Measurements from ENCODE around the gene CSTPP1.

Gene CSTPP1

GRCh38 chr11:46914910-46915309 is 21.7 kb upstream of the CSTPP1 start:
- WGBS, 2 donors (ENCODE audit: extremely low coverage in 2 of 2, insufficient read length in 2 of 2, insufficient replicate concordance in 1 of 2) = no CpG with 5 or more reads among the region's 7 CpGs
- H2BK12ac ChIP-seq (ENCODE audit: low read length) = no peak overlapping the region
- H4K91ac ChIP-seq (ENCODE audit: low read depth, low read length, poor library complexity) = no peak overlapping the region
- no peak overlapping the region for H3K9ac ChIP-seq (ENCODE audit: low read depth, low read length, poor library complexity)
- no peak for DNase-seq (ENCODE audit: low spot score)
- H2AFZ ChIP-seq (ENCODE audit: low read length) = no peak overlapping the region
- H2BK120ac ChIP-seq (ENCODE audit: low read depth, low read length) = no peak overlapping the region
- H2BK15ac ChIP-seq (ENCODE audit: low read length) = no peak overlapping the region
- H3K14ac ChIP-seq (ENCODE audit: low read length) = no peak overlapping the region
- no peaks in the 10 kb centered on the region for H3K9me3 ChIP-seq (replicated peaks in 1 of 2; ENCODE audit: control insufficient read depth in 2 of 2, insufficient read depth in 1 of 2, low read depth in 1 of 2, low read length in 2 of 2)
- no peak overlapping the region for H3K23ac ChIP-seq (ENCODE audit: low read depth, low read length, poor library complexity)
- H3K79me1 ChIP-seq (ENCODE audit: low read depth, low read length) = peaks cover 7% of the 10 kb centered on the region
- no peak overlapping the region for H2AK5ac ChIP-seq (ENCODE audit: low read depth, low read length)
- H3K36me3 ChIP-seq (replicated peaks in 1 of 2; ENCODE audit: control insufficient read depth in 2 of 2, insufficient read depth in 2 of 2, low read length in 2 of 2) = no peaks in the 10 kb centered on the region
- peaks cover 32 to 48% of the 10 kb centered on the region in 2 donors for H3K4me1 ChIP-seq (ENCODE audit: control insufficient read depth in 2 of 2, insufficient read depth in 1 of 2, low read depth in 1 of 2, low read length in 2 of 2)
- H3K27ac ChIP-seq (replicated peaks; ENCODE audit: low read length) = no peak overlapping the region
- no peaks in the 10 kb centered on the region for H3K27me3 ChIP-seq (ENCODE audit: control insufficient read depth in 3 of 3, insufficient read depth in 3 of 3, low read depth in 1 of 3, low read length in 3 of 3)
- no peak overlapping the region for H3K4me3 ChIP-seq (ENCODE audit: low read length in 2 of 2)
- no peak overlapping the region for H3K18ac ChIP-seq (ENCODE audit: low read length)
- H3K4ac ChIP-seq (ENCODE audit: low read length) = no peak overlapping the region
- no peak overlapping the region for H3K4me2 ChIP-seq (ENCODE audit: insufficient read depth, low read length, poor library complexity, severe bottlenecking)
- H4K8ac ChIP-seq (ENCODE audit: low read depth, low read length) = no peak overlapping the region
- no peak overlapping the region for H2BK5ac ChIP-seq (ENCODE audit: low read length)

DNA sequence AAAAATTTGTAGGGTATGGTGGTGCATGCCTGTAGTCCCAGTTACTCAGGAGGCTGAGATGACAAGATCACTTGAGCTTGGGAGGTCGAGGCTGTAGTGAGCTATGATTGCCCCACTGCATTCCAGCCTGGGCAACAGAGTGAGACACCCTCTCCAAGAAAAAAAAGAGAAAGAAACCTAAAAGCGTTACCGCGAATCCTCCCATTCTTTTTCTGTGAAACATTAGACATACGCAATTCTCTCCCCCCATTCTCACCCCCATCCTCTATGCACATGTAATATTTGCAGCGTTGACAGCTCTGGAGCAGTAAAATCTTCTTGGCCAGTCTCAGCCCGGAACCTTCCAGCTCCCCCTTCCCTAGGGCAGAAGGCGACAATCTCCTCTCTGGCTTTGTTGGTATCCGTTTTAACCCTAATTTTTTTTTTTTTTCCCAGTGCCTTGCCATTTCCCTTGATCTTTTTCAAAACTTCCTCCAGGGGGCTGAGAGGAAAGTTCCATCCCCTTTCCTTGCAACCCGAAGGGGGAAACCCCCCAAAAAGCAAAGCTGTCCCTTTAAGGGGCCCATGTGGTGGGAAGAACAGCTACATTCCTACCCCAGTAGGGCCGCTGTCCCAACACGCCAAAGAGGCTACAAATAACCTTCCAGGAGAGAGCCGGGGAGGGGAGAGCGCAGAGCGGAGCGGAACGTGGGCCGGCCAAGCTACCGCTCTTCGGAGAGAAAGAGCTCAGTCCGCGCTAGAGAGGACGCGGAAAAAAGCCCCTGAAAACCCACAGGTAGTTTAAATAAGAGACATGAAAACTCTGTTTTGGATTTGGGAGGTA is 20.1 kb upstream of the CSTPP1 start:
- Histone ChIP-seq H3K9me3 (replicated peaks in 1 of 2; ENCODE audit: control insufficient read depth in 2 of 2, insufficient read depth in 1 of 2, low read depth in 1 of 2, low read length in 2 of 2) (no peaks in the 10 kb centered on the region), H3K14ac (ENCODE audit: low read length) (no peak overlapping the region), H2BK120ac (ENCODE audit: low read depth, low read length) (no peak overlapping the region), H3K4ac (ENCODE audit: low read length) (no peak overlapping the region), H2BK12ac (ENCODE audit: low read length) (no peak overlapping the region), H3K4me3 (ENCODE audit: low read length in 2 of 2) (peak overlapping the region; percentile 74 to 91), H3K4me1 (ENCODE audit: control insufficient read depth in 2 of 2, insufficient read depth in 1 of 2, low read depth in 1 of 2, low read length in 2 of 2) (peaks cover 32 to 48% of the 10 kb centered on the region in 2 donors), H4K91ac (ENCODE audit: low read depth, low read length, poor library complexity) (no peak overlapping the region), H3K27ac (replicated peaks; ENCODE audit: low read length) (peak overlapping the region; percentile 21), H3K9ac (ENCODE audit: low read depth, low read length, poor library complexity) (no peak overlapping the region), H3K27me3 (ENCODE audit: control insufficient read depth in 3 of 3, insufficient read depth in 3 of 3, low read depth in 1 of 3, low read length in 3 of 3) (no peaks in the 10 kb centered on the region), H3K4me2 (ENCODE audit: insufficient read depth, low read length, poor library complexity, severe bottlenecking) (peak overlapping the region; percentile 91), H2BK15ac (ENCODE audit: low read length) (no peak overlapping the region), H2AFZ (ENCODE audit: low read length) (peak overlapping the region; percentile 84), H3K23ac (ENCODE audit: low read depth, low read length, poor library complexity) (no peak overlapping the region), H2AK5ac (ENCODE audit: low read depth, low read length) (no peak overlapping the region), H3K18ac (ENCODE audit: low read length) (peak overlapping the region; percentile 94), H4K8ac (ENCODE audit: low read depth, low read length) (no peak overlapping the region), H2BK5ac (ENCODE audit: low read length) (peak overlapping the region; percentile 77), H3K36me3 (replicated peaks in 1 of 2; ENCODE audit: control insufficient read depth in 2 of 2, insufficient read depth in 2 of 2, low read length in 2 of 2) (no peaks in the 10 kb centered on the region), H3K79me1 (ENCODE audit: low read depth, low read length) (peaks cover 7% of the 10 kb centered on the region)
- WGBS, 2 donors (ENCODE audit: extremely low coverage in 2 of 2, insufficient read length in 2 of 2, insufficient replicate concordance in 1 of 2) = no CpG with 5 or more reads among the region's 24 CpGs
- DNase-seq (ENCODE audit: low spot score) = no peak

DNA sequence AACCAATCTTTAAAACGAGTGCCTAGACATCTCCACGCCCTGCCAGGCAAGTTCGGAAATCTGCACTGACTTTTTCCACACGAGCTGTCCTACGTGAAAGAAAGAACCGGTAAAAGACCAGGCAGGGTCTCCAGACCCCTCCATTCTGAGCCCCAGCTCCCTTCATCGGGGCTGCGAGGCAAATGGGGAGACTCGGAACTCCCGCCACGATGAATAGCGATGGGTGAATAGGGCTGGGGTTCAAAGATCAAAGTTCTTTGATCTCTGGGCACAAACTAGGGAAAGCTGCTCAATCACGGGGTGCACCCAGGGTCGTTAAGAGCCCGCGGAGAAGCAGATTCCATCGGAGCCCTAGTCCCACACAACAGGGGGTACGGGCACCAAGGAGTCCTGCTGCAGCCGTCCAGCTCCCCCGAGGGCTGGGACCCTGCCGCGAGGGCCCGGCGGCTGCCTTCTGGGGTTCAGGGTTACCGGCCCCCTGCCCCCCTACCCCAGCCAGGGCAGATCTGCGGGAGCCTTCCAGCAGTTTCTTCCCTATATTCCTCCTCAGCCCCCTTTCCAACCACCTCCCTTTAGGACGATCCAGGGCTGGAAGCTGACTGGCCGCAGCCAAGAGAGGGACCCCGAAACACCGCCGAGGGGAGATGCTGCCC is 19.3 kb upstream of the CSTPP1 start:
- H3K27me3 ChIP-seq (ENCODE audit: control insufficient read depth in 3 of 3, insufficient read depth in 3 of 3, low read depth in 1 of 3, low read length in 3 of 3) = no peaks in the 10 kb centered on the region
- WGBS, 2 donors (ENCODE audit: extremely low coverage in 2 of 2, insufficient read length in 2 of 2, insufficient replicate concordance in 1 of 2) = no CpG with 5 or more reads among the region's 31 CpGs
- H3K4ac ChIP-seq (ENCODE audit: low read length) = no peak overlapping the region
- no peaks in the 10 kb centered on the region for H3K9me3 ChIP-seq (replicated peaks in 1 of 2; ENCODE audit: control insufficient read depth in 2 of 2, insufficient read depth in 1 of 2, low read depth in 1 of 2, low read length in 2 of 2)
- peaks cover 32 to 44% of the 10 kb centered on the region in 2 donors for H3K4me1 ChIP-seq (ENCODE audit: control insufficient read depth in 2 of 2, insufficient read depth in 1 of 2, low read depth in 1 of 2, low read length in 2 of 2)
- H2BK120ac ChIP-seq (ENCODE audit: low read depth, low read length) = no peak overlapping the region
- H3K79me1 ChIP-seq (ENCODE audit: low read depth, low read length) = peaks cover 7% of the 10 kb centered on the region
- no peak overlapping the region for H3K23ac ChIP-seq (ENCODE audit: low read depth, low read length, poor library complexity)
- H2AK5ac ChIP-seq (ENCODE audit: low read depth, low read length) = no peak overlapping the region
- peak overlapping the region; percentile 84 for H2AFZ ChIP-seq (ENCODE audit: low read length)
- DNase-seq (ENCODE audit: low spot score) = no peak
- no peak overlapping the region for H3K27ac ChIP-seq (replicated peaks; ENCODE audit: low read length)
- H2BK12ac ChIP-seq (ENCODE audit: low read length) = no peak overlapping the region
- H3K36me3 ChIP-seq (replicated peaks in 1 of 2; ENCODE audit: control insufficient read depth in 2 of 2, insufficient read depth in 2 of 2, low read length in 2 of 2) = no peaks in the 10 kb centered on the region
- peak overlapping the region; percentile 77 for H2BK5ac ChIP-seq (ENCODE audit: low read length)
- peak overlapping the region; percentile 74 to 91 for H3K4me3 ChIP-seq (ENCODE audit: low read length in 2 of 2)
- H3K14ac ChIP-seq (ENCODE audit: low read length) = peak overlapping the region; percentile 43
- H3K18ac ChIP-seq (ENCODE audit: low read length) = peak overlapping the region; percentile 94
- H3K4me2 ChIP-seq (ENCODE audit: insufficient read depth, low read length, poor library complexity, severe bottlenecking) = peak overlapping the region; percentile 91
- no peak overlapping the region for H4K91ac ChIP-seq (ENCODE audit: low read depth, low read length, poor library complexity)
- H3K9ac ChIP-seq (ENCODE audit: low read depth, low read length, poor library complexity) = peak overlapping the region; percentile 79
- H4K8ac ChIP-seq (ENCODE audit: low read depth, low read length) = no peak overlapping the region
- peak overlapping the region; percentile 87 for H2BK15ac ChIP-seq (ENCODE audit: low read length)

- Histone ChIP-seq H3K14ac (ENCODE audit: low read length) (peak overlapping the region; percentile 78), H2AK5ac (ENCODE audit: low read depth, low read length) (peak overlapping the region; percentile 57), H4K8ac (ENCODE audit: low read depth, low read length) (no peak overlapping the region), H3K4me1 (ENCODE audit: control insufficient read depth in 2 of 2, insufficient read depth in 1 of 2, low read depth in 1 of 2, low read length in 2 of 2) (peaks cover 28 to 42% of the 10 kb centered on the region in 2 donors), H3K36me3 (replicated peaks in 1 of 2; ENCODE audit: control insufficient read depth in 2 of 2, insufficient read depth in 2 of 2, low read length in 2 of 2) (no peaks in the 10 kb centered on the region), H3K79me1 (ENCODE audit: low read depth, low read length) (peaks cover 7% of the 10 kb centered on the region), H3K4me2 (ENCODE audit: insufficient read depth, low read length, poor library complexity, severe bottlenecking) (peak overlapping the region; percentile 91), H4K91ac (ENCODE audit: low read depth, low read length, poor library complexity) (no peak overlapping the region), H2BK5ac (ENCODE audit: low read length) (peak overlapping the region; percentile 77), H2BK15ac (ENCODE audit: low read length) (peak overlapping the region; percentile 87), H3K27me3 (ENCODE audit: control insufficient read depth in 3 of 3, insufficient read depth in 3 of 3, low read depth in 1 of 3, low read length in 3 of 3) (no peaks in the 10 kb centered on the region), H3K23ac (ENCODE audit: low read depth, low read length, poor library complexity) (no peak overlapping the region), H3K4me3 (ENCODE audit: low read length in 2 of 2) (peak overlapping the region; percentile 74 to 91), H3K27ac (replicated peaks; ENCODE audit: low read length) (no peak overlapping the region), H3K18ac (ENCODE audit: low read length) (peak overlapping the region; percentile 94), H2BK120ac (ENCODE audit: low read depth, low read length) (no peak overlapping the region), H2BK12ac (ENCODE audit: low read length) (no peak overlapping the region), H3K9me3 (replicated peaks in 1 of 2; ENCODE audit: control insufficient read depth in 2 of 2, insufficient read depth in 1 of 2, low read depth in 1 of 2, low read length in 2 of 2) (no peaks in the 10 kb centered on the region), H3K9ac (ENCODE audit: low read depth, low read length, poor library complexity) (peak overlapping the region; percentile 80), H3K4ac (ENCODE audit: low read length) (no peak overlapping the region), H2AFZ (ENCODE audit: low read length) (peak overlapping the region; percentile 84)
- DNase-seq (ENCODE audit: low spot score) = no peak
- WGBS, 2 donors (ENCODE audit: extremely low coverage in 2 of 2, insufficient read length in 2 of 2, insufficient replicate concordance in 1 of 2) = no CpG with 5 or more reads among the region's 22 CpGs
Measured at GRCh38 chr11:46917762-46918082, 18.8 kb upstream of the CSTPP1 start.

Data from neuronal stem cell (in vitro differentiated cells).